Activated naive CD8-positive, alpha-beta T cell (primary cell): ENCODE results near the gene STUB1.
"Not testable (repeated sequence)": the region's sequence is repeated elsewhere in the genome, so short reads cannot be mapped to it uniquely, and the experiment has no call there.

Experiments
- H3K27ac Mint-ChIP-seq: one replicate; pipeline ENCODE4 v1.8.0; 2021; ENCODE audit warnings: mixed read lengths
- H3K27me3 Mint-ChIP-seq: one replicate; pipeline ENCODE4 v1.8.0; 2021; ENCODE audit warnings: mixed read lengths
- H3K36me3 Mint-ChIP-seq: one replicate; pipeline ENCODE4 v1.8.0; 2021; ENCODE audit warnings: mixed read lengths
- H3K4me1 Mint-ChIP-seq: one replicate; pipeline ENCODE4 v1.8.0; 2021; ENCODE audit warnings: low read depth, mixed read lengths
- H3K4me3 Mint-ChIP-seq: one replicate; pipeline ENCODE4 v1.8.0; 2021; ENCODE audit warnings: mild to moderate bottlenecking, mixed read lengths
- H3K9me3 Mint-ChIP-seq: one replicate; pipeline ENCODE4 v1.8.0; 2021; ENCODE audit warnings: low read depth, mixed read lengths

STUB1 gene

DNA sequence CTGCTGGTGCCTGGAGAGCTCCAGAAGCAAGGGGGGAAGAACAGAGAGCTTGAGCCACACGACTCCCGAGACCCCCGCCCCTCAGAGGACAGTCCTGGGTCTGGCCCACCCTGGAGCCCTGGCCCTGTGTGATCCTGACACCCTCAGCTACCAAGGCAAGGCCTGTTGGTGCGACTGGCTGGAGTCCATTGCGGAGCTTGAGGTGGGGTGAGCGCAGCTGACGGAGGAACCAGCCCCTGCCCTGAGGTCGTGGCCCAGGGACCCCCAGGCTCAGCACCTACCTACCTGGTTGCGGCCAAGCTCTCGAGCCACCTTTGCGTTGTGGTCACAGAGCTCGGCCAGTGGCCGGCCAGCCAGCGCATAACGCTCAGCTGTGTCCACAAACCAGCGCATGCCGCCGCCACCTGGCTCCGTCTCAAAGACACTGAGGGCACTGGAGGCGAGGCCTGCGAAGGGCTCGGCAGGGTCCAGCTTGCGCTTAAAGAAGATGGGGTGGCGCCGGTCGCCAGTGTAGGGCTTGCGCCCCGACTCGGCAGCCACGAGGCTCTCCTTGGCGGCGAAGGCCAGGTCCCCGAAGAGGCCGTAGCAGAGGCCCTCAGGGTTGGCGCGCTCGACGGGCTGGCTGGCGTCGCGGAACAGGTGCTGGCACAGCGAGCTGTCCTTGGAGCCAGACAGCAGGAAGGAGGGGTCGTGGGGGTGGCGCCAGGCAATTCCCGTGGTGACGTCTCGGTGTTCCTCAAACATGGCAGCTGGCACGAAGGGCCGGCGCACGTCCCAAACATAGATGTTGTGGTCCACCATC lies 6.5 kb downstream of the STUB1 start:
- Mint-ChIP-seq H3K4me3 (no peak overlapping the region), H3K9me3 (no peaks in the 10 kb centered on the region), H3K4me1 (peaks cover 17% of the 10 kb centered on the region), H3K36me3 (peaks cover 2% of the 10 kb centered on the region), H3K27me3 (no peaks in the 10 kb centered on the region), H3K27ac (no peak overlapping the region)

DNA sequence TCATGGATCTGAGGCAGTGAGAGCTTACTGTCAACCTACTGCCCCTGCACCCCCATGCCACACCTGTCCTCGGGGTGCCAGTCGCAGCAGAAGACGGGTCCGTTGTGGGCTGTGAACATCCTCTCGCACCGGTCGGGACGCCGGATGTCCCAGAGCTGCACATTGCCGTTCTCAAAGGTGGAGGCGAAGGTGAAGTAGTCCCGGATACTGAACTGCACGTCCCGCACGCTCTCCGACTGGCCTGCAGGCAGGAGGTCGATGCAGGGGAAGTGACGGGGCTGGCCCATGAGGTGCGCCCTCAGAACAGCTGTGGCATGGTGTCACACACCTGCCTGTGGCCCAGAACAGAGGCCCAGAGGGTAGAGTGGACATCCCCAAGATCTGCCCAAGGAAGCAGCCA lies 7.3 kb downstream of the STUB1 start:
- Mint-ChIP-seq H3K4me1 (peaks cover 14% of the 10 kb centered on the region), H3K9me3 (no peaks in the 10 kb centered on the region), H3K27ac (no peak overlapping the region)

DNA sequence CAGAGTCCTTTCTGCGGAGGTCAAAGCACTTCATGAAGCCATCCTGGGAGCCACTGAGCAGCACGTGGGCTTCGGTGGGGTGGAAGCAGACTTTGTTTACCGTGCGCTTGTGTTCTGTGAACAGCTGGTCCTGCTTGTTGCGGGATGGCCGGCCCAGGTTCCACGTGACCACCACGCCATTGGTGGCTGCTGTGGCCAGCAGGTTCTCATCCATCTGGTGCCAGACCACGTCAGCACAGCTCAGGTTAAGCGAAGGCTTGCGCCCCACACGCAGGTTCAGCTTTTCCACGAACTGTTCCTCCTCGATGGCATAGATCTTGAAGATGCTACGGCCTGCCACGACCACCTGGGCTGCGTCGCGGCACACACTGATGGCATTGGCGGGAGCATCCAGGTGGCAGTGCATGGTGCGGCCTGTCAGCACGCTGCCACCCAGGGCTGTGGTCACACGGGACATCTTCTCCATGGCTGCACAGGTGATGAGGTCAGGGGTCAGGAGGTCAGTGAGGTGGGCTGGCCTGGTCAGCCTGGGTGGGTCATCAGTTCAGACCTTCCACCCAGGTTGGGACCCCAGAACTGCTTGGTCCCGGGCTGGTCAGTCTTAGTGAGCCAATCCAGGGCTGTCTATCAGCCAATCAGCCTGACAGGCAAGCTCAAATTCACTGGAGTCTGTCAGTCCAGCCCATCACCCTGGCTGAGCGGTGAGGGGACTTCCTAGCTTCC lies 9.1 kb downstream of the STUB1 start:
- H3K4me1 Mint-ChIP-seq: peaks cover 13% of the 10 kb centered on the region
- H3K27me3 Mint-ChIP-seq: no peaks in the 10 kb centered on the region
- peak overlapping the region; percentile 86 for H3K27ac Mint-ChIP-seq

More for the DNA sequence above, 7.3 kb downstream of the STUB1 start:
- no peaks in the 10 kb centered on the region for H3K27me3 Mint-ChIP-seq
- H3K4me3 Mint-ChIP-seq: peak overlapping the region; percentile 32
- H3K36me3 Mint-ChIP-seq: peaks cover 1% of the 10 kb centered on the region

DNA sequence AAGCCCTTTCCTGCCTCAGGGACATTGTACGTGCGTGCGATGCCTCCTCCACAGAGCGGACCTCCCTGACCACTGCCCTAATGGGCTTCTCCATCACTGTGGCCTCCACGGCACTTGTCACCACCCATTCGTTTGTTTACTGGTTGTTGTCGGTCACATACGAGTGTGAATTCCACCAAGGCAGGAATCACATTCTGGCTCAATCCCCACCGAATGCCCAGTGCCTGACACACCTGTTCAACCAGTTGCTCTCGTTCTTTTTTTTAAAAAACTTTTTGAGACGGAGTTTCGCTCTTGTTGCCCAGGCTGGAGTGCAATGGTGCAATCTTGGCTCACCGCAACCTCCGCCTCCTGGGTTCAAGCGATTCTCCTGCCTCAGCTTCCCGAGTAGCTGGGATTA lies 11.0 kb downstream of the STUB1 start:
- not testable (repeated sequence) for H3K27me3 Mint-ChIP-seq, H3K9me3 Mint-ChIP-seq, H3K36me3 Mint-ChIP-seq
- Mint-ChIP-seq H3K27ac (peak overlapping the region; percentile 46), H3K4me3 (peak overlapping the region; percentile 90), H3K4me1 (peaks cover 21% of the 10 kb centered on the region)

More for the DNA sequence above, 9.1 kb downstream of the STUB1 start:
- Mint-ChIP-seq H3K9me3 (no peaks in the 10 kb centered on the region), H3K36me3 (no peaks in the 10 kb centered on the region), H3K4me3 (peak overlapping the region; percentile 90)

DNA sequence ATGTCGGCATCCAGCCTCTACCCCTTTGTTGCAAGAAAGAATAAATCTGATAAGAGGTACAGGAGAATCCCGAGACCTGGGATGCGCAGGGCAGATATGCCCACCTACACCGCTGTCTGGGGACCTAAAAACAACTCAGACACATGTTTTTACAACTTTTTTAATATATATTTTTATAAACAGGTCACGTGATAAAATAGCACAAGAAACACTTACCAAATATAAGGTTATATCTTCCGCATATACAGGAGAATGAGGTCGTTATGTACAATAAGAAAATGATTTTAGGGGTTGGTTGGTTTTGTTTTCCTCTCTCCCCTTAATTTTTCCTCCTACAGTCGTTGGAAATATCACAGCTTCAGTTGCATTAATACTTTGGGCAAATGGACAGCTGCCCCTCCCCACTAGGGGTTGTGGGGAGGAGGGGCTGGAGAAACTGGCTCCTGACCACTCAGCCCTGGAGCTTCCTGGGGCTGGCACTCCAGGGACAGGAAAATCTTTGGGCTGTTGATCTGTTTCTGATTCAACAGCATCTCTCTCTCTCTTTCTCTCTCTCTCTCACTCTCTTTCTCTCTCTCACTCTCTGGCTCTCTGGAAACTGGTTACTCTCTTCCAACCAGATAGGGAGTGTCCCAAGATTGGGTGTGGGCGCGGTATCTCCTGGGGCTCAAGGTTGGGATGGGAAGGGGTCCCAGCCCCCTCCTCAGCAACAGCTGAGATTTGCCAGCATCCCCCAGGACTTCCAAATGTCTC lies 12.3 kb downstream of the STUB1 start:
- H3K36me3 Mint-ChIP-seq: no peaks in the 10 kb centered on the region
- H3K4me3 Mint-ChIP-seq: peak overlapping the region; percentile 1
- no peaks in the 10 kb centered on the region for H3K27me3 Mint-ChIP-seq
- no peak overlapping the region for H3K27ac Mint-ChIP-seq
- no peaks in the 10 kb centered on the region for H3K9me3 Mint-ChIP-seq
- peaks cover 21% of the 10 kb centered on the region for H3K4me1 Mint-ChIP-seq

DNA sequence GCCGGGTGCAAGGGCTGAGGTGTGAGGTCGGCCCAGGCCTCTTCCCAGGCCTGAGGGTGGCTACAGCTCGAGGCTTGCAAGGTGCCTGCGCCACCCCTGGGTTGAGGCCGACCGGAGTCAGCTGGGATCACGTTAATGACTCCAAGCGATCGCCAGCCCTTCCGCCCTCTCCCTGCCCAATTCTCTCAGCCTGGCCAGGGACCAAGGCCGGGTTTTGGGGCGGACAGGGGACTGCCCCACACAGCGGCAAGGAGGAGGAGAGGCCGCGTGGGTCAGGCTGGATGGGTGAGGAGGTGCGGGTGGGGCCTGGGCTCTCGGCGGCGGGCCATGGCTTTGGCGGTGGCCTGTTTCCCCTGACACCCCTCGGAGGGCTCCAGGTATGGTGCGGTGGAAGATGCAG lies 13.2 kb downstream of the STUB1 start:
- Mint-ChIP-seq H3K27ac (no peak overlapping the region), H3K4me3 (peak overlapping the region; percentile 44), H3K4me1 (peaks cover 18% of the 10 kb centered on the region), H3K27me3 (no peaks in the 10 kb centered on the region), H3K36me3 (no peaks in the 10 kb centered on the region), H3K9me3 (no peaks in the 10 kb centered on the region)

DNA sequence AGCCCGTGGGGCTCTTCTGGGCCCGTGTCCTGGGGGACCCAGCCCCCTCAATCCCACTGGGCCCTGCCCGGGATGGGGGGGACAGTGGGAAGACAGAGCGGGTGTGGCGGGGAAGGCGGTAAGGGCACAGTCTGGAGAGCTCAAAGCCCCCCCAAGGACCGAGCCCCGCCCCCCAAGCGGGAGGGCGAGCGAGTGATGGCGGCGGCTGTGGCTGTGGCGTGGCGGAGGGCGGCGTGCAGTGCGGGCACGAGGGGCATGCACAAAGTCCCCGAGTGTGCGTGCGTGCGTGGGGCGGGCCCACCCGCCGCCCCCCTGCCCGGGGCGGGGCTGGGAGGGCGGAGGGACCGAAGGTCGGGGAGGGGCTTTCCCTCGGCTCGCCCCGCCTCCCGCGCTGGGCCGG lies 13.6 kb downstream of the STUB1 start:
- H3K4me3 Mint-ChIP-seq: peak overlapping the region; percentile 44
- no peaks in the 10 kb centered on the region for H3K9me3 Mint-ChIP-seq
- H3K27me3 Mint-ChIP-seq: no peaks in the 10 kb centered on the region
- no peaks in the 10 kb centered on the region for H3K36me3 Mint-ChIP-seq
- H3K4me1 Mint-ChIP-seq: peaks cover 18% of the 10 kb centered on the region
- H3K27ac Mint-ChIP-seq: no peak overlapping the region

DNA sequence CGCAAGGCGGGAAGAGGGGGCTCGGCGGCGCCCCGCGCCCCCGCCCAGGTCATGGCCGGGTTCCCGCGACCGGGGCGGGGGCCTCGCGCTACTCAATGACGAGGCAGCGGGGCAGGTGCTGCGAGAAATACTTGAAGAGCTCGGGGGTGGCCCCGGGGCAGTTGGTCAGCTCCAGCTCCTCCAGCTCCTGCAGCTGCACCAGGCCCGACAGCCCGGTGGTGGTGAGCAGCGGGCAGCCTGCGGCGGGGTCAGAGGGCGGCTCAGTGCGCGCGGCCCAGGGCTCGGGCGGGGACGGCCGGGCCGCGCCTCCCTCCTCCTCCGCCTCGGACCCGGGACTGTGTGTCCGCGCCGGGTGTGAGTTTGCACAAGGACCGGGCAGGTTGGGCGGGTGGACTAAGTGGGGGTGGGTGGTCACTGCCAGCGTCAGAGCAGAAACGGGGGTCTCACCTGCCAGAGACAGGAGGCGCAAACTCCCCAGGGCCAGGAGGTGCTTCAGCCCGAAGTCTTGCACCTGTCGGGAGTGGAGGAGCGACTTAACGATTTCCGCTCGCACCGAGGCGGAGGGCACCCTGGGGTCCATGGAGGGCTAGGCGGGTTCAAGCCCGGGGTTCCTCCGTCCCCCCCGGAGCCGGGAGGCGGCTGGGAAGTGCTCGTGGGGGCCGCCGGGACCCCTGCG lies 14.1 kb downstream of the STUB1 start:
- H3K27me3 Mint-ChIP-seq: no peaks in the 10 kb centered on the region
- H3K4me3 Mint-ChIP-seq: peak overlapping the region; percentile 70
- no peaks in the 10 kb centered on the region for H3K36me3 Mint-ChIP-seq
- H3K9me3 Mint-ChIP-seq: no peaks in the 10 kb centered on the region
- peaks cover 17% of the 10 kb centered on the region for H3K4me1 Mint-ChIP-seq
- no peak overlapping the region for H3K27ac Mint-ChIP-seq

GRCh38 chr16:694863-695354 lies 14.7 kb downstream of the STUB1 start:
- Mint-ChIP-seq H3K27ac (no peak overlapping the region), H3K9me3 (no peaks in the 10 kb centered on the region), H3K4me1 (peaks cover 14% of the 10 kb centered on the region), H3K27me3 (no peaks in the 10 kb centered on the region), H3K4me3 (no peak overlapping the region), H3K36me3 (no peaks in the 10 kb centered on the region)

GRCh38 chr16:695355-696089 lies 15.3 kb downstream of the STUB1 start:
- Mint-ChIP-seq H3K9me3 (no peaks in the 10 kb centered on the region), H3K36me3 (no peaks in the 10 kb centered on the region), H3K27me3 (no peaks in the 10 kb centered on the region), H3K4me1 (peaks cover 16% of the 10 kb centered on the region), H3K27ac (no peak overlapping the region), H3K4me3 (peak overlapping the region; percentile 82)

DNA sequence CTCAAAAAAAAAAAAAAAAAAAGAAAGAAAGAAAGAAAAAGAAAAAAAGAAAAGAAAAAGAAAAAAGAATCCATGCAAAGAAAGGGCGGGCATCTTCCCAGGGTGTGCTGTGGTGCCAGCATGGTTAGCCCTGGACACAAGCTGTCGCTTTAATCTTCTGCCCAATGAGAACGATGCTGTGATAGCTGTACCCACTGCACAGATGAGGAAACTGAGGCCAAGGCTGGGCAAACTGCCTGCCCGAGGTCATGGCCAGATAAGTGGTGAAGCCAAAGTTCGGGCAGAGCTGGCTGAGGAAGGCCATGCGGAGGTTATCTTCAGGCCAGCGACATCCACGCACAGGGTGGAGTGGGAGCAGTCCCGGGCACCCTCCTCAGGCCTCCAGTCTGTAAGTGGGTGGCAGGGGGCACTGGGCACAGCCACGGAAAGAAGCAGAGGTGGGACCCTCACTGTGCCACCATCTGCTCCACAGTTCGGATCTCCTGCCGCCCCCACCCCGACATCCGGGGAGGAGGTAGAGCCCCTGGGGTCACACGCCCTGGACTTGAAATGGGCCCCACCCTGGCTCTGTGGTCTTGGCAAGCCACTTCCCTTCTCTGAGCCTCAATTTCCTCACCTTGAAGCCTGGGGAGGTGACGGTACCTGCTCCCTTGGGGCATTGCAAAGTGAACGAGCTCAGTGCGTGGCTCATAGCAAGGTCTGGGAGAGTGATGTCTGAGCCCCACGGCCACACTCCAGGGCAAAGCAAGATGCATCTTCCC lies 18.9 kb downstream of the STUB1 start:
- H3K4me3 Mint-ChIP-seq: no peak overlapping the region

DNA sequence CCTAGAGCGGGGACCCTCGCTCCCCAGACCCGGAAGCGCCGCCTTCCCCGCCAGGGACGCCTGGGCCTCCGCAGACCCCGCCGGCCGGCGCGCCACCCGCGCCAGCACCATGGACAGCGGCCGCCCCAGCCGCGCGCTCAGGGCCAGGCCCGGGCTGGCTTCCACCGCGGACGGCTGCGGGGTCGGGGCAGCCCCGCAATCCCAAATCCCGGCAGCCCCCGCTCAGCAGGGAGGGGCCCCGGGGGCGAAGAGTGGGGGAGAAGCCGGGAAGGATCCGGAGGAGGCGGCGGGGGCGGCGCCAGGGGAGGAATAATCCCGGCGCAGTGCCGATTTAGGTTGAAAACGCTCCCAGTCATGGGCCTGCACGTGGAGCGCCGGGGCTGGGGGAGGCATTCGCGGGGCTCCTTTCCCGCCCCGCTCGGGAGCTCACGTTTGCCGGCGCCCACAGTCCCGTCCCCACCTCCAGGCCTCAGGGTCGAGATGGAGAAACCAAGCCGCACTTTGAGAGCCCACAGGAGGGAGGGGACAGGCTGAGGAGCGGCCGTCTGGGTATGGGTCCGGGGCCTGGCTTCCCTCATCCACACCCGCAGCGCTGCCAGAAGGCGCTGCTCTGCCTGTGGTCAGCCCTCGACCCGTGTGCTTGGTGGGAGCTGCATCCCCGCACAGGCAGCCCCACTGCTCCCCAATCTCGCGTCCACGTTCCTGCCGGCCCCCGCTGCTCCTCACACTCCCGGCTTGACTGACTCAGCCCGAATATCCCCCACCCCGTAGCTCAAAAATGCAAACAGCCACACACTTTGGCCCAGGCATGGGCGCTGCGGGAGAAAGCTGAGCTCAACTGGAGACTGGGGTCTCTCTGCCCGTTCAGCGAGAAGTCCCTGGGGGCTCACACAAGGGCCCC lies 20.7 kb downstream of the STUB1 start:
- Mint-ChIP-seq H3K27me3 (peaks cover 2% of the 10 kb centered on the region), H3K9me3 (no peaks in the 10 kb centered on the region), H3K4me3 (no peak overlapping the region), H3K36me3 (no peaks in the 10 kb centered on the region), H3K27ac (no peak overlapping the region), H3K4me1 (peaks cover 10% of the 10 kb centered on the region)

More for the DNA sequence above, 18.9 kb downstream of the STUB1 start:
- H3K36me3 Mint-ChIP-seq: no peaks in the 10 kb centered on the region
- H3K27ac Mint-ChIP-seq: no peak overlapping the region
- H3K4me1 Mint-ChIP-seq: peaks cover 16% of the 10 kb centered on the region
- H3K27me3 Mint-ChIP-seq: peaks cover 2% of the 10 kb centered on the region
- no peaks in the 10 kb centered on the region for H3K9me3 Mint-ChIP-seq

- H3K27me3 Mint-ChIP-seq: peaks cover 2% of the 10 kb centered on the region
- no peaks in the 10 kb centered on the region for H3K9me3 Mint-ChIP-seq
- H3K27ac Mint-ChIP-seq: no peak overlapping the region
Observed at GRCh38 chr16:702341-702740, 22.1 kb downstream of the STUB1 start.

More at GRCh38 chr16:702341-702740, 22.1 kb downstream of the STUB1 start:
- Mint-ChIP-seq H3K36me3 (no peaks in the 10 kb centered on the region), H3K4me1 (peaks cover 13% of the 10 kb centered on the region), H3K4me3 (no peak overlapping the region)
